ENCODE results near the gene MAST4. TPM values are rescaled to one million over a fixed set of nuclear protein-coding genes. Genes with fewer than 3 reads are reported as not detected.

The MAST4 gene
- polyA plus RNA-seq, 1 donor from 2014 or later = 11.8 TPM

GRCh38 chr5:66956439-66956838, 360.2 kb downstream of the MAST4 start:
- no peaks in the 10 kb centered on the region for H3K36me3 Mint-ChIP-seq
- H3K4me1 Mint-ChIP-seq = no peaks in the 10 kb centered on the region
- H3K9me3 Mint-ChIP-seq = no peaks in the 10 kb centered on the region
- H3K4me3 Mint-ChIP-seq = no peak overlapping the region
- H3K27me3 Mint-ChIP-seq = peaks cover 2% of the 10 kb centered on the region
- no peak overlapping the region for H3K27ac Mint-ChIP-seq

GRCh38 chr5:66958201-66958979, 362.2 kb downstream of the MAST4 start:
- Mint-ChIP-seq H3K9me3 (no peaks in the 10 kb centered on the region), H3K4me3 (no peak overlapping the region), H3K27me3 (peaks cover 2% of the 10 kb centered on the region), H3K27ac (no peak overlapping the region), H3K4me1 (no peaks in the 10 kb centered on the region), H3K36me3 (no peaks in the 10 kb centered on the region)

GRCh38 chr5:66958980-66959641, 362.9 kb downstream of the MAST4 start:
- no peaks in the 10 kb centered on the region for H3K9me3 Mint-ChIP-seq
- no peaks in the 10 kb centered on the region for H3K36me3 Mint-ChIP-seq
- H3K27me3 Mint-ChIP-seq = peaks cover 2% of the 10 kb centered on the region
- H3K4me1 Mint-ChIP-seq = no peaks in the 10 kb centered on the region
- no peak overlapping the region for H3K27ac Mint-ChIP-seq
- H3K4me3 Mint-ChIP-seq = no peak overlapping the region

- Mint-ChIP-seq H3K4me1 (no peaks in the 10 kb centered on the region), H3K4me3 (no peak overlapping the region), H3K27me3 (peaks cover 2% of the 10 kb centered on the region), H3K27ac (no peak overlapping the region), H3K9me3 (no peaks in the 10 kb centered on the region), H3K36me3 (no peaks in the 10 kb centered on the region)
Observed at GRCh38 chr5:66959653-66960052, 363.5 kb downstream of the MAST4 start.

GRCh38 chr5:66960369-66961137, 364.4 kb downstream of the MAST4 start:
- Mint-ChIP-seq H3K4me1 (no peaks in the 10 kb centered on the region), H3K4me3 (no peak overlapping the region), H3K27me3 (no peaks in the 10 kb centered on the region), H3K9me3 (no peaks in the 10 kb centered on the region), H3K36me3 (no peaks in the 10 kb centered on the region), H3K27ac (no peak overlapping the region)

GRCh38 chr5:66963559-66963971, 367.4 kb downstream of the MAST4 start:
- peaks cover 0 to 4% (median 0%) of the 10 kb centered on the region in 3 donors for H3K9me3 Mint-ChIP-seq
- no peak overlapping the region for H3K27ac Mint-ChIP-seq
- no peaks in the 10 kb centered on the region for H3K4me1 Mint-ChIP-seq
- no peaks in the 10 kb centered on the region for H3K36me3 Mint-ChIP-seq
- no peak overlapping the region for H3K4me3 Mint-ChIP-seq
- no peaks in the 10 kb centered on the region for H3K27me3 Mint-ChIP-seq

GRCh38 chr5:66966439-66966838, 370.2 kb downstream of the MAST4 start:
- Mint-ChIP-seq H3K36me3 (no peaks in the 10 kb centered on the region), H3K4me1 (no peaks in the 10 kb centered on the region), H3K9me3 (peaks cover 0 to 4% (median 0%) of the 10 kb centered on the region in 3 donors), H3K27ac (no peak overlapping the region), H3K4me3 (no peak overlapping the region), H3K27me3 (no peaks in the 10 kb centered on the region)

GRCh38 chr5:66967102-66967501, 370.9 kb downstream of the MAST4 start:
- Mint-ChIP-seq H3K27me3 (no peaks in the 10 kb centered on the region), H3K36me3 (no peaks in the 10 kb centered on the region), H3K9me3 (peaks cover 0 to 4% (median 0%) of the 10 kb centered on the region in 3 donors), H3K27ac (no peak overlapping the region), H3K4me1 (no peaks in the 10 kb centered on the region), H3K4me3 (no peak overlapping the region)

GRCh38 chr5:66967826-66968262, 371.7 kb downstream of the MAST4 start:
- no peak overlapping the region for H3K4me3 Mint-ChIP-seq
- no peaks in the 10 kb centered on the region for H3K4me1 Mint-ChIP-seq
- H3K36me3 Mint-ChIP-seq = no peaks in the 10 kb centered on the region
- no peaks in the 10 kb centered on the region for H3K27me3 Mint-ChIP-seq
- no peak overlapping the region for H3K27ac Mint-ChIP-seq
- peaks cover 0 to 4% (median 0%) of the 10 kb centered on the region in 3 donors for H3K9me3 Mint-ChIP-seq

GRCh38 chr5:66969484-66969883, 373.3 kb downstream of the MAST4 start:
- H3K36me3 Mint-ChIP-seq = peaks cover 2% of the 10 kb centered on the region
- H3K4me1 Mint-ChIP-seq = no peaks in the 10 kb centered on the region
- no peak overlapping the region for H3K4me3 Mint-ChIP-seq

GRCh38 chr5:66969963-66970362, 373.8 kb downstream of the MAST4 start:
- no peak overlapping the region for H3K4me3 Mint-ChIP-seq
- H3K9me3 Mint-ChIP-seq = peaks cover 0 to 4% (median 0%) of the 10 kb centered on the region in 3 donors
- H3K27ac Mint-ChIP-seq = no peak overlapping the region
- H3K27me3 Mint-ChIP-seq = no peaks in the 10 kb centered on the region
- H3K4me1 Mint-ChIP-seq = no peaks in the 10 kb centered on the region
- peaks cover 2% of the 10 kb centered on the region for H3K36me3 Mint-ChIP-seq

More at GRCh38 chr5:66969484-66969883, 373.3 kb downstream of the MAST4 start:
- Mint-ChIP-seq H3K9me3 (peaks cover 0 to 4% (median 0%) of the 10 kb centered on the region in 3 donors), H3K27me3 (no peaks in the 10 kb centered on the region), H3K27ac (no peak overlapping the region)

GRCh38 chr5:66972004-66972403, 375.8 kb downstream of the MAST4 start:
- no peaks in the 10 kb centered on the region for H3K9me3 Mint-ChIP-seq
- H3K27ac Mint-ChIP-seq = no peak overlapping the region
- no peak overlapping the region for H3K4me3 Mint-ChIP-seq
- H3K27me3 Mint-ChIP-seq = no peaks in the 10 kb centered on the region
- no peaks in the 10 kb centered on the region for H3K4me1 Mint-ChIP-seq
- H3K36me3 Mint-ChIP-seq = peaks cover 2% of the 10 kb centered on the region

GRCh38 chr5:66974256-66974655, 378.1 kb downstream of the MAST4 start:
- Mint-ChIP-seq H3K27ac (no peak overlapping the region), H3K27me3 (peaks cover 1% of the 10 kb centered on the region), H3K4me3 (no peak overlapping the region), H3K9me3 (no peaks in the 10 kb centered on the region), H3K36me3 (peaks cover 2% of the 10 kb centered on the region), H3K4me1 (no peaks in the 10 kb centered on the region)

- Mint-ChIP-seq H3K27ac (no peak overlapping the region), H3K4me1 (no peaks in the 10 kb centered on the region), H3K9me3 (no peaks in the 10 kb centered on the region), H3K4me3 (no peak overlapping the region), H3K27me3 (peaks cover 1% of the 10 kb centered on the region), H3K36me3 (peaks cover 2% of the 10 kb centered on the region)
Observed at GRCh38 chr5:66976108-66976507, 379.9 kb downstream of the MAST4 start.

- H3K4me3 Mint-ChIP-seq = no peak overlapping the region
- peaks cover 0 to 1% (median 0%) of the 10 kb centered on the region in 3 donors for H3K4me1 Mint-ChIP-seq
Observed at GRCh38 chr5:66979738-66980137, 383.5 kb downstream of the MAST4 start.

More at GRCh38 chr5:66979738-66980137, 383.5 kb downstream of the MAST4 start:
- no peak overlapping the region for H3K27ac Mint-ChIP-seq
- peaks cover 1% of the 10 kb centered on the region for H3K27me3 Mint-ChIP-seq
- H3K36me3 Mint-ChIP-seq = no peaks in the 10 kb centered on the region
- no peaks in the 10 kb centered on the region for H3K9me3 Mint-ChIP-seq

Data from IgD-negative memory B cell (primary cell).